Measurements from ENCODE around the gene CTXN1.

The CTXN1 gene

GRCh38 chr19:7874897-7875273, 51.0 kb downstream of the CTXN1 start:
- no peak overlapping the region for H3K27ac ChIP-seq
- no peak for TF ChIP-seq CTCF (IDR thresholded peaks at IDR 0.05)
- no peak for DNase-seq (ENCODE audit: low spot score)
- H3K4me3 ChIP-seq, result no peak overlapping the region

Measured in coronary artery (tissue), 2 donors.